Colon (tissue), 2 donors: ENCODE data around the gene PATE1.
"Not testable (repeated sequence)": the region's sequence is repeated elsewhere in the genome, so short reads cannot be mapped to it uniquely, and the experiment has no call there.

Experiments
- FAIRE-seq: peaks from 2 replicates; lab custom pipeline; 2012; peaks lifted over from hg19 to GRCh38; lab: Jason Lieb, UNC
- donor health status: control.
- donor health status: control.

Gene PATE1

GRCh38 chr11:125745979-125746378, at the start of gene PATE1:
Gene PATE1 (plus strand): TSS chr11:125746279. CDS start chr11:125746305, 26 bp downstream.
- no peak for FAIRE-seq

GRCh38 chr11:125701018-125701610, 45.0 kb upstream of the PATE1 start:
- FAIRE-seq, result no peak

GRCh38 chr11:125701858-125702621, 44.0 kb upstream of the PATE1 start:
- no peak for FAIRE-seq

GRCh38 chr11:125704686-125705085, 41.4 kb upstream of the PATE1 start:
- FAIRE-seq, result not testable (repeated sequence)

GRCh38 chr11:125720781-125721180, 25.3 kb upstream of the PATE1 start:
- FAIRE-seq, result no peak

- no peak for FAIRE-seq
These were observed 22.0 kb upstream of the PATE1 start for GRCh38 chr11:125724125-125724524.

GRCh38 chr11:125728969-125729368, 17.1 kb upstream of the PATE1 start:
- FAIRE-seq, result no peak

- FAIRE-seq, result no peak
These were observed 5.5 kb upstream of the PATE1 start for GRCh38 chr11:125740617-125741016.

GRCh38 chr11:125743681-125744080, 2.4 kb upstream of the PATE1 start:
- no peak for FAIRE-seq

- FAIRE-seq, result no peak
These were observed 4.5 kb downstream of the PATE1 start for GRCh38 chr11:125750629-125751028.

- no peak for FAIRE-seq
These were observed 10.0 kb downstream of the PATE1 start for GRCh38 chr11:125756050-125756449.

- no peak for FAIRE-seq
These were observed 16.4 kb downstream of the PATE1 start for GRCh38 chr11:125762445-125762844.

- no peak for FAIRE-seq
These were observed 17.4 kb downstream of the PATE1 start for GRCh38 chr11:125763483-125763882.

- FAIRE-seq, result no peak
These were observed 20.2 kb downstream of the PATE1 start for GRCh38 chr11:125766251-125766650.

GRCh38 chr11:125768336-125769046, 22.4 kb downstream of the PATE1 start:
- FAIRE-seq, result no peak

- FAIRE-seq, result no peak
These were observed 24.5 kb downstream of the PATE1 start for GRCh38 chr11:125770583-125770982.

GRCh38 chr11:125772834-125773505, 26.9 kb downstream of the PATE1 start:
- no peak for FAIRE-seq

- FAIRE-seq, result no peak
These were observed 27.4 kb downstream of the PATE1 start for GRCh38 chr11:125773516-125773915.

GRCh38 chr11:125777309-125777708, 31.2 kb downstream of the PATE1 start:
- FAIRE-seq, result no peak

- no peak for FAIRE-seq
These were observed 32.6 kb downstream of the PATE1 start, which contains the start of gene PATE2 for GRCh38 chr11:125778728-125779127. Gene PATE2 (minus strand): TSS chr11:125778828. CDS start chr11:125778773, 55 bp downstream.

GRCh38 chr11:125784678-125785077, 38.6 kb downstream of the PATE1 start:
- FAIRE-seq, result no peak

- FAIRE-seq, result no peak
These were observed 41.7 kb downstream of the PATE1 start, which contains the start of gene PATE3 for GRCh38 chr11:125787827-125788226. Gene PATE3 (plus strand): TSS chr11:125788127. CDS start chr11:125788152, 25 bp downstream.
